Breast epithelium (tissue), 3 donors: ENCODE results near the gene LIMCH1.

Source experiments
- POLR2A ChIP-seq: fragments of 450-650 bp; IDR thresholded peaks from one replicate; pipeline ENCODE4 v1.6.1; 2016; ENCODE audit warnings: antibody characterized with exemption, mild to moderate bottlenecking, moderate library complexity
- TF ChIP-seq, protein P1 (sequence below), 3 donors: fragments of 450-650 bp; IDR thresholded peaks; one replicate each; pipeline ENCODE4 v1.5.1; 2016 to 2017; ENCODE audit warnings: antibody characterized with exemption in 3 of 3, mild to moderate bottlenecking in 3 of 3, moderate library complexity in 3 of 3

DNA sequence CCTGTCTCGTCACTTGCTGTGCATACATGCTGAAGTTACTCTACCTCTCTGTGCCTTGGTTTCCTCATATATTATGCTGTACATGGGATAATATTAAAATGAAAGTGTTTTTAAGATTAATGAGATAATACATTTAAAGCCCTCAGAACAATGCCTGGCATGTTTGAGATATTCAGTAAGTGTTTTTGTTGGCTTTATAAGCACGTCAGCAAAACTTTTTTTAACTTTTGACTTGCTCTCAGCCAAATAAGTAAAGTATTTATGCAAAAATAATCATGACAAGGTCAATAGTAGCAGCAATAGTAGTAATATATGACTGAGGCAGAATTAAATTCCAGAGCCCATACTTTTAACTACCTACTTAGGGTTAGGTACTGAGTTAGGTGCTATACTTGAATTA, 29.2 kb downstream of the LIMCH1 start:
- TF ChIP-seq, protein P1, sequence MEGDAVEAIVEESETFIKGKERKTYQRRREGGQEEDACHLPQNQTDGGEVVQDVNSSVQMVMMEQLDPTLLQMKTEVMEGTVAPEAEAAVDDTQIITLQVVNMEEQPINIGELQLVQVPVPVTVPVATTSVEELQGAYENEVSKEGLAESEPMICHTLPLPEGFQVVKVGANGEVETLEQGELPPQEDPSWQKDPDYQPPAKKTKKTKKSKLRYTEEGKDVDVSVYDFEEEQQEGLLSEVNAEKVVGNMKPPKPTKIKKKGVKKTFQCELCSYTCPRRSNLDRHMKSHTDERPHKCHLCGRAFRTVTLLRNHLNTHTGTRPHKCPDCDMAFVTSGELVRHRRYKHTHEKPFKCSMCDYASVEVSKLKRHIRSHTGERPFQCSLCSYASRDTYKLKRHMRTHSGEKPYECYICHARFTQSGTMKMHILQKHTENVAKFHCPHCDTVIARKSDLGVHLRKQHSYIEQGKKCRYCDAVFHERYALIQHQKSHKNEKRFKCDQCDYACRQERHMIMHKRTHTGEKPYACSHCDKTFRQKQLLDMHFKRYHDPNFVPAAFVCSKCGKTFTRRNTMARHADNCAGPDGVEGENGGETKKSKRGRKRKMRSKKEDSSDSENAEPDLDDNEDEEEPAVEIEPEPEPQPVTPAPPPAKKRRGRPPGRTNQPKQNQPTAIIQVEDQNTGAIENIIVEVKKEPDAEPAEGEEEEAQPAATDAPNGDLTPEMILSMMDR (IDR thresholded peaks at IDR 0.05), result no peak
- no peak for TF ChIP-seq POLR2A
